K562 (cell line): ENCODE data around the gene ABHD8. TPM values are rescaled to one million over a fixed set of nuclear protein-coding genes. Genes with fewer than 3 reads are reported as not detected.
A peak's percentile ranks its signal among the peaks of the same experiment; 100 is the strongest.

ENCODE experiments used
- ASH1L ChIP-seq: fragments of 450-650 bp; IDR thresholded peaks from 2 replicates; pipeline ENCODE4 v1.6.1; 2018; ENCODE audit warnings: borderline replicate concordance, mild to moderate bottlenecking, low read depth; ENCODE audit not compliant: partially characterized antibody
- DDX20 ChIP-seq: fragments of 450-650 bp; IDR thresholded peaks from 2 replicates; pipeline ENCODE4 v1.6.1; 2016; ENCODE audit warnings: missing genetic modification characterization, low read depth, mild to moderate bottlenecking, missing compliant biosample characterization, moderate library complexity
- HMGN3 ChIP-seq: IDR thresholded peaks from 2 replicates; pipeline ENCODE4 v1.6.1; 2011; ENCODE audit warnings: borderline replicate concordance, low read depth, mild to moderate bottlenecking, mixed read lengths, low read length; ENCODE audit not compliant: insufficient read length; ENCODE audit errors: extremely low read depth
- HMGXB4 ChIP-seq: sonication (generic); formaldehyde crosslinking; IDR thresholded peaks from 2 replicates; pipeline ENCODE4 v1.8.1; 2023; ENCODE audit warnings: mild to moderate bottlenecking, missing genetic modification reagents
- HNRNPUL1 ChIP-seq: fragments of 200-400 bp; formaldehyde crosslinking; IDR thresholded peaks from 2 replicates; pipeline ENCODE4 v1.6.1; 2017; ENCODE audit warnings: low read length
- ILK ChIP-seq: fragments of 450-650 bp; IDR thresholded peaks from 2 replicates; pipeline ENCODE4 v1.6.1; 2016; ENCODE audit warnings: missing genetic modification characterization, low read depth, mild to moderate bottlenecking, missing compliant biosample characterization, moderate library complexity, borderline replicate concordance
- MCM3 ChIP-seq: fragments of 450-650 bp; IDR thresholded peaks from 2 replicates; pipeline ENCODE4 v1.6.1; 2016
- MLLT1 ChIP-seq, 2 experiments: fragments of 450-650 bp; IDR thresholded peaks; 2 replicates each; pipeline ENCODE4 v1.6.1; 2016
- MNT ChIP-seq, 2 experiments: fragments of 450-650 bp; conservative IDR thresholded peaks; 2 replicates each; pipeline ENCODE4 v1.6.1; 2017; ENCODE audit warnings: mild to moderate bottlenecking in 2 of 2, moderate library complexity in 2 of 2
- NCOR1 ChIP-seq: fragments of 450-650 bp; IDR thresholded peaks from 2 replicates; pipeline ENCODE4 v1.6.1; 2016; ENCODE audit warnings: mild to moderate bottlenecking, moderate library complexity
- PHF20 ChIP-seq: fragments of 450-650 bp; IDR thresholded peaks from 2 replicates; pipeline ENCODE4 v1.6.1; 2018; ENCODE audit not compliant: partially characterized antibody
- RUNX1 ChIP-seq: sonication (generic); IDR thresholded peaks from 2 replicates; pipeline ENCODE4 v1.6.1; 2016; ENCODE audit warnings: antibody characterized with exemption, low read depth
- SP1 ChIP-seq: sonication (generic); formaldehyde crosslinking; IDR thresholded peaks from 2 replicates; pipeline ENCODE4 v1.8.1; 2022; ENCODE audit warnings: mild to moderate bottlenecking, missing genetic modification reagents
- STAG1 ChIP-seq: sonication (generic); formaldehyde crosslinking; IDR thresholded peaks from 2 replicates; pipeline ENCODE4 v1.5.0; 2020; ENCODE audit warnings: missing genetic modification reagents, borderline replicate concordance
- ZBTB17 ChIP-seq: fragments of 450-650 bp; formaldehyde crosslinking; IDR thresholded peaks from 2 replicates; pipeline ENCODE4 v1.4.0; 2020; ENCODE audit warnings: mild to moderate bottlenecking
- ZBTB34 ChIP-seq: fragments of 250-450 bp; sonication (Bioruptor Pico); IDR thresholded peaks from 2 replicates; pipeline ENCODE4 v1.8.0; 2021; ENCODE audit warnings: mild to moderate bottlenecking, moderate library complexity
- ZNF518B ChIP-seq: fragments of 250-450 bp; sonication (Bioruptor Pico); IDR thresholded peaks from 2 replicates; pipeline ENCODE4 v1.5.0; 2021; ENCODE audit warnings: mild to moderate bottlenecking, moderate library complexity
- ZNF780A ChIP-seq: fragments of 250-450 bp; sonication (Bioruptor Pico); IDR thresholded peaks from 2 replicates; pipeline ENCODE4 v1.5.0; 2021; ENCODE audit warnings: mild to moderate bottlenecking
- polyA plus RNA-seq, 8 experiments: library from polyadenylated mRNA; depleted of rRNA in 4 of 8; stranded (reverse) in 5 of 8; unstranded in 3 of 8; fragments of >200 nt; fragmentation: Nextera tagmentation in 2 of 8; fragmentation: Illumina TruSeq in 1 of 8; extraction: Ambion mirVana in 2 of 8; extraction: Trizol in 1 of 8; gene quantifications; 2 replicates each; pipeline versions ENCODE4 v1.2.1 to v1.2.3, GENCODE V29; 2011 to 2014; ENCODE audit warnings: inconsistent platforms in 1 of 8, missing spikeins in 1 of 8
- total RNA-seq, 7 experiments: library from RNA; depleted of rRNA in 6 of 7; stranded (reverse); fragments of >200 nt in 6 of 7; fragmentation: Illumina TruSeq in 2 of 7; extraction: Trizol in 2 of 7; gene quantifications; 2 replicates each; pipeline versions ENCODE4 v1.2.1 to v1.2.3, GENCODE V29; 2011 to 2021; ENCODE audit warnings: low replicate concordance in 1 of 7

Gene ABHD8
- total and polyA plus RNA-seq, 9 of the 15 experiments (the other 6 are each of a cell fraction or from before 2014, with no cell fraction given) = 0.04 to 6.6 (median 2.0) TPM; not detected in 1

DNA sequence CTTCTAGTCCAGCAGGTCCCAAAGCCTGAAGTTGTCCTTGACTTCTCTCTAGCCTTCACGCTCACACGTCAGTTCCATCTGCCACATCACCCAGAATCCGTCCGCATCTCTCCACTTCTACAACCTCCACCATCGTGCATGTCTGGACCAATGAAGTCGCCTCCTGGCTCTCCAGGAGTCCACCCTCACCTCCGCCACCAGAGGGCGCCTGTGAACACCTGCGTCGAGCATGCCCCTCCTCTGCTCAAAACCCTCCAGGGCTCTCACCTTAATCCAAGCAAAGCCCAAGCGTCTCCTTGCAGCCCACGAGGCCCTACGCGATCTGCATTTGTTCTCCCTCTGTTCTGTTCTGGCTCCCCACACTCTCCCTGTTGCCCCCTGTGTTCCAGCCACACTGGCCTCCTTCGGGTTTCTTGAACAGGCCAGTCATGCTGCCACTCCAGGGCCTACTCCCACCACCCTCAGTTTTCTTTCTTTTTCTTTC, 42.3 kb downstream of the ABHD8 start (continued):
- TF ChIP-seq RUNX1 (0 out of 2 replicates have a peak, but pooled peaks have one; percentile 18), NCOR1 (no peak), HMGN3 (no peak), ZNF780A (CRISPR knock-in tag) (no peak), MCM3 (no peak), DDX20 (tag) (no peak), HNRNPUL1 (no peak), MLLT1 (IDR thresholded peaks at IDR 0.05) (no peak; a peak in 1 of 4 replicates), SP1 (CRISPR knock-in tag) (peak; percentile 50; the same call in 1 of the 2 replicates), ILK (no peak), ZBTB17 (CRISPR knock-in tag) (no peak), ZNF518B (CRISPR knock-in tag) (no peak), MNT (conservative IDR thresholded peaks at IDR 0.05) (peak; percentile 56 to 60; a peak in 3 of 4 replicates), HMGXB4 (no peak), STAG1 (CRISPR knock-in tag) (no peak), ZBTB34 (no peak), PHF20 (peak; percentile 61), ASH1L (no peak)
